Activated CD4-positive, alpha-beta T cell treated with anti-CD3 and anti-CD28 coated beads for 48 hours (primary cell): Measurements from ENCODE around the gene ITGAD.
"Not testable (repeated sequence)": the region's sequence is repeated elsewhere in the genome, so short reads cannot be mapped to it uniquely, and the experiment has no call there.

Source experiments
- DNase-seq: peaks from one replicate; pipeline ENCODE4 v3.0.0-alpha.2; 2020

ITGAD gene

DNA sequence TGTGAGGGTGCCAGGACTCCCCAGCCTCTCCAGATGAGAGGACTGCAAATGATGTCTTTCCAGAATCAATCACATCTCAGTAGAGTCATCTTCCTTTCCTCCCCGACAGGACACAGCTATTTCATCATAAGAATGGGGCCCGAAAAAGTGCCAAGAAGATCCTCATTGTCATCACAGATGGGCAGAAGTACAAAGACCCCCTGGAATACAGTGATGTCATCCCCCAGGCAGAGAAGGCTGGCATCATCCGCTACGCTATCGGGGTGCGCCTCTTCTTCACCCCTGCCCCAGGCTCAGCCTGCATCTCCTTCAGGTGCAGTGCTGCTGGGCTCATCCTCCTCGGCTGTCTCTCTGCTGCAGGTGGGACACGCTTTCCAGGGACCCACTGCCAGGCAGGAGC lies 14.3 kb downstream of the ITGAD start:
- DNase-seq = no peak

- no peak for DNase-seq
Measured at GRCh38 chr16:31409433-31409832, 16.3 kb downstream of the ITGAD start.

GRCh38 chr16:31410082-31410481 lies 16.9 kb downstream of the ITGAD start:
- no peak for DNase-seq

DNA sequence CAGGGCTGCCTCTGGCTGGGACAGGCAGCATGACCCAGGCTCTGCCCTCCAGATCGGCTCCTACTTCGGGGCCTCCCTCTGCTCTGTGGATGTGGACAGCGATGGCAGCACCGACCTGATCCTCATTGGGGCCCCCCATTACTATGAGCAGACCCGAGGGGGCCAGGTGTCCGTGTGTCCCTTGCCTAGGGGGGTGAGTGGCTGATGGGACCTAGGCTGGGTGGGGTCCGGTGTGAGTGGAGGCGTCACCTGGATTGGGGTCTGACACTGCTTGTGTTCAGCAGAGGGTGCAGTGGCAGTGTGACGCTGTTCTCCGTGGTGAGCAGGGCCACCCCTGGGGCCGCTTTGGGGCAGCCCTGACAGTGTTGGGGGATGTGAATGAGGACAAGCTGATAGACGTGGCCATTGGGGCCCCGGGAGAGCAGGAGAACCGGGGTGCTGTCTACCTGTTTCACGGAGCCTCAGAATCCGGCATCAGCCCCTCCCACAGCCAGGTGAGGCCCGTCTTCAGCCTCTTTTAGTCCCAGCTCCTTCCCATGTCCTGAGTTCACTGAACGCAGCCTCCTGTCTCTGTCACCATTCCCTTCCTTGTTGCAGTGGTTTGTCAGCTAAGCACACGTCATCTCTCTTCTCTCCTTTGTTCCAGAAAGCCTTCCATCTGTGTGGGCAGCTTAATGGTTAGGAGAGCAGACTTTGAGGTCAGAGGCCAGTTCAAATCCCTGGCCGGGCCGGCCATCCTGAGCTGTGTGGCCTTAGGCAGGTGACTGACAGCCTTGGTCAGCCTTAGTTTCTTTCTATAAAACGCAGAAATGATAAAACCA lies 18.1 kb downstream of the ITGAD start:
- no peak for DNase-seq

- DNase-seq = no peak
Measured at GRCh38 chr16:31412750-31413149, 19.6 kb downstream of the ITGAD start.

DNA sequence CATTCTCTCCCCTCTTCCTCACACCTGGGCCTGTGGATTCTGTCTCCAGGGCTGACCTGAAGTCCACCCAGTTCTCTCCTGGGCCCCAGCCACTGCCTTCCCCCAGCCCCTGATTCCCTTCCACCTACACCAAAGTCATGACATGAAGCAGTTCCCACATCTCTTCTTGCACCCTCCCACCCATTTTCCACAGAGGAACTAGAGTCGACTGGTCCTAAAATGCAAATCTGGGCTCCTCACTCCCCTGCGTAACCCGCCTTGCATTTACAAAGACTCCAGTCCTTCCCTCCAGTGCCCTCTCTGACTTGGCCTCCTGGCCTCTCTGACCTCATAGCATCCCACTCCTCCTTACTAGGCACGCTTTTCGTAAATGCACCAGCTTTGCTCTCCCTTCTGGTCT lies 20.2 kb downstream of the ITGAD start:
- no peak for DNase-seq

DNA sequence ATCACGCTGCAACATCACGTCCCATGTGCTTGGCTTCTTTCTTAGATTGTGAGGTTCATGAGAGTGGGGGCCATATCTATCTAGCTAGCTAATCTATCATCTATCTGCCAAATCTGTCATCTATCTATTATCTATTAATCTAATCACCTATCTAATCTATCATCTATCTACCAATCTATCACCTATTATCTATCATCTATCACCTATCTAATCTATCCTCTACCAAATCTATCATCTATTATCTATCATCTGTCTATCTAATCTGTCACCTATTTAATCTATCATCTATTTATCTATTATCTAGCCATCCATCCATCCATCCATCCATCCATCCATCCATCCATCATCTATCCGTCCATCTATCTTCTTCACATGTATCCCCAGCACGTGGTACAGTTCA lies 20.8 kb downstream of the ITGAD start:
- DNase-seq = no peak

DNA sequence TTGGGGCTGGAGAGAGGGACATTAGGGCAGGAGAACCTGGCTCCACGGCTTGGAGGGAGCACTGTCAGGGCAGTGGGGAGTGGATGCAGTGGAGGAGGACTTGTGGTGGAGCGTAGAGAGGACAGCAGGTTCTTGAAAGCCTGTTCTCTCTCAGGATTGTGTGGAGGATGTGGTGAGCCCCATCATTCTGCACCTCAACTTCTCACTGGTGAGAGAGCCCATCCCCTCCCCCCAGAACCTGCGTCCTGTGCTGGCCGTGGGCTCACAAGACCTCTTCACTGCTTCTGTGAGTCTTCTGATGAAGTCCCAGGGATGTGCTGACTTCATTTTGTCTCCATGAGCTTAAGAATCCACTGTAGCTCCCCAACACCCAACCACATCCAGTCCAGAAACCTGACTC lies 21.6 kb downstream of the ITGAD start:
- no peak for DNase-seq

DNA sequence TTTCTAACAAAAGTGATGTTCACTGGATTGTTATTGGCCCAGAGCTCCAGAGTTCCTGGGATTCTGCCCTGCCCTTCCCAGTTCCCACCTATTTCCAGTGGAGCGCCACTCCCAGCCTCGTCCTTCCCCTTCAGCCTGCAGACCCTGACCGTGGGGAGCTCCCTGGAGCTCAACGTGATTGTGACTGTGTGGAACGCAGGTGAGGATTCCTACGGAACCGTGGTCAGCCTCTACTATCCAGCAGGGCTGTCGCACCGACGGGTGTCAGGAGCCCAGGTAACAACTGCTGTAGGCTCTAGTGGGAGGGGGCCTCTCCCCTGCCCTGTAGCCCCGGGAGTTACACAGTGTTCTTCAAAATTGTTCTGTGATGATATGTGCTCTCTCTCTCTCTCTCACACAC lies 23.2 kb downstream of the ITGAD start:
- DNase-seq = no peak

GRCh38 chr16:31417036-31417435 lies 23.9 kb downstream of the ITGAD start:
- not testable (repeated sequence) for DNase-seq

- no peak for DNase-seq
Measured at GRCh38 chr16:31417916-31418315, 24.8 kb downstream of the ITGAD start.

GRCh38 chr16:31420037-31420436 lies 26.9 kb downstream of the ITGAD start:
- no peak for DNase-seq

DNA sequence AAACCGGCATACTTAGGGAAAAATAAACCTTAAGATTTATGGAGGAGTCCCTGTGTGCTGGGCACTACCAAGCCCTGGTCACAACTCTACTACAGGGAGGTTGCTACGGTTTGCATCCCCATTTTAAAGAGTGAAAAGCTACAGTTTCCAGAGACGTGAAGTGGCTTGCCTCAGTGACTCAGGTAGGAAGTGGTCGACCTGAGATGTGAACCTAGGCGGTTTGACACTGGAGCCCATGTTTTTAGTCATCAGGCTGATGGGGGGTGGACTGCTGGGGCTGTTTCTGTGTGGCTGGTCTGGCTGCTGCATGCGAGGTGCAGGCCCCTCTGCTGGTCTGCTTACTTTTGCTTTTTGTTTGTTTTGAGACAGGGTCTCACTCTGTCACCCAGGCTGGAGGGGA lies 28.5 kb downstream of the ITGAD start:
- peak; percentile 77 for DNase-seq

- no peak for DNase-seq
Measured at GRCh38 chr16:31423241-31423640, 30.1 kb downstream of the ITGAD start.

DNA sequence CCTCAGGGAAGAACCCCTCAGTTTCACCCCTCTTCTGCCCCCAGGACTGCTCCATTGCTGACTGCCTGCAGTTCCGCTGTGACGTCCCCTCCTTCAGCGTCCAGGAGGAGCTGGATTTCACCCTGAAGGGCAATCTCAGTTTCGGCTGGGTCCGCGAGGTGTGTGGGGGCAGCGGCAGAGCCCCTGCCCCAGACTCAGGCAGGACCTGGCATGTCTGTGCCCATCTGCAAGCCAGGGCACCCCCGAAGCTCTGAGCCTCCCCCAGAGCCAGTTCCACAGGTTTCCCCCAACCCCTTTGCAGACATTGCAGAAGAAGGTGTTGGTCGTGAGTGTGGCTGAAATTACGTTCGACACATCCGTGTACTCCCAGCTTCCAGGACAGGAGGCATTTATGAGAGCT lies 30.7 kb downstream of the ITGAD start:
- no peak for DNase-seq

DNA sequence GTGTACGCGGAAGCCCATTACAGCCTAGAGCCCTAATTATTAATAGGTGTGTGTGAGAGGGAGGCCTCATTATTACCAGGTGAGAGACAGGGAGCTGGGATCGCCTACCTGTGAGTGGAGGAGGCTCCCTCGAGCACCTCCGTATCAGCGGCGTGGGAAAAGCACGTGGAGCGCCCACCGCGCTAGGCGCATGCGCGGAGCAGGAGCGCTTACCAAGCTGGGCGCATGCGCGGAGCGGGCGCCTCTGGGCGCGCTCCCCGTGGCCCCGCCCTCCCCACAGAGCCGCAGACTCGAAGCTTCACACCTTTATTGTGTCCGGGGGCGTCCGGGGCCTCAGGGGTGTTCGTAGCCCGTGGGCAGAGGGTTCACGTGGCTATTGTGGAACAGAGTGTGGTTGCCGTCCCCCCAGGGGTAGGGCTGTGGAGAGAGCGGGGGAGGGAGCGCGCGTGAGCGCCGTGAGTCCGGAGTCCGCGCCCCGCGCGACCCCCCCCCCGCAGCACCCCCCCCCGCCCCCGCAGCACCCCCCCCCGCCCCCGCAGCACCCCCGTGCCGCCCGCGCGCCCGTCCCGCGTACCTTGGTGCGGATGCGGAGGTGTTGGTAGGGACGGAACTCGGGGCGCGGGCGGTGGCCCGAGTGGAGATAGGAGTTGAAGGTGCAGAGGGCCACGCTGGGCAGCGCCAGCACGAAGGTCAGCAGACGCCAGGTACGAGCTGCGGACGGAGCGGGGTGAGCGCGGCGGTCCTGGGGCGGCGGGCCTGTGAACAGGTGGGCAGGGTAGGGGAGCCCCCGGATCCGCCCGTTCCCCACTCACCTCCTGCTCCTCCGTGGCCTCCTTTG lies 34.5 kb downstream of the ITGAD start:
- DNase-seq = peak; percentile 73

- no peak for DNase-seq
Measured at GRCh38 chr16:31428279-31428597, 35.1 kb downstream of the ITGAD start, which contains the start of gene COX6A2. TSS of gene COX6A2 (minus strand) at chr16:31428360. CDS start at chr16:31428325, 35 bp downstream.

DNA sequence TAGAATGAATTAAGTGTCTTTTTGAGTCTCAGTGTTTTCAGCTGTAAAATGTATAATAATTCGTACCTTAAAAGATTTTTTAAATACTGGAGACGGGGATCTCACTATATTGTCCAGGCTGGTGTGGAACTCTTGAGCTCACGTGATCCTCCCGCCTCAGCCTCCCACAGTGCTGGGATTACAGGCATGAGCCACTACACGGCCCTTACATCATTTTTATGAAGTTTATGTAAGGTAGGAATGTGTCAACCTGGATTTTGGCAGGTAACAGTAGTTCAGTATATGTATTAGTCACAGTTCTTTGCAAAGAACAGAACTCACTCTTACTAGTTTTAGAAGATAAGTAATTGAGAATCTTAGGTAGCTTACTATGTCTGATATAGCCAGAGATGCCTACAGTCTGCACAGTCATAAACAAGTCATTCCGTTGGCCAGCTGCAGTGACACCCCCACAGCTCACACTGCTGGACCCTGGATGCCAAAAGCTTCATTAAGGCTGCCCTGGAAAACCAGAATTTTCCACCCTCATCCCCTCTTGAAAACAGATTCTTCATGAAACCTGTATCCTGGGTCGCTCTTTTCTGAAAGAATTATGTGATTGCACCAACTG lies 35.6 kb downstream of the ITGAD start:
- no peak for DNase-seq

- no peak for DNase-seq
Measured at GRCh38 chr16:31429314-31429713, 36.2 kb downstream of the ITGAD start.

- DNase-seq = no peak
Measured at GRCh38 chr16:31429796-31430195, 36.7 kb downstream of the ITGAD start.

DNA sequence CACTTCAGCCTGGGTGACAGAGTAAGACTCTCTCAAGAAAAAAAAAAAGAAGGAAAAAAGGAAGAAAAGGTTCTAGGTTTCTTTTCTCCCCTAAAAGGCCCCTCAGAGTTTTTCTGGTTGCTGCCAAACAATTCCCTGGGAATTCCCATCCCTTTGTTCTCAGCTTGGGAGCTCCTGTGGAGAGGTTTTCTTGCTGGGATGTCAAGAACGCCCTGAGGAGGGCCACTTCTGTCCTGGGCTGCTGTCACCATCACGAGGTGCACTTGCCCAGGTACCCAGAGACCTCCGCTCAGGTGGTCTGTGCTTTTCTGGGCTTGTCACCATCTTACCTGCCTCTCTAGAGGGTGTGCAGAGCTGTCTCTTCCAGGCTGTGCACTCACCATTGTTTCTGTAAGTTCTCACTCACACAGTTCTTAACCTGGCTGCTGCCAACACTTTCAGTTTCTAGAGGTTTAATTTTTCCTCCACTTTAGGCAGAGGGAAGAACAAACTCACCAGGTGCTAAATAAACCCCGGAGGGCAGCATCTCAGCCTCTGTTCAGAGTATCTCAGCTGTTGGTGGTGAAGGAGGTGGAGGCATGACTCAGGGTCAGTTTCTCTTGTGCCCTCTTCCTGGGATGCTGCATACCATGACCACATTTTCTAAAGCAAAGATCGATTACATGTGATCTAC lies 37.4 kb downstream of the ITGAD start:
- DNase-seq = no peak

DNA sequence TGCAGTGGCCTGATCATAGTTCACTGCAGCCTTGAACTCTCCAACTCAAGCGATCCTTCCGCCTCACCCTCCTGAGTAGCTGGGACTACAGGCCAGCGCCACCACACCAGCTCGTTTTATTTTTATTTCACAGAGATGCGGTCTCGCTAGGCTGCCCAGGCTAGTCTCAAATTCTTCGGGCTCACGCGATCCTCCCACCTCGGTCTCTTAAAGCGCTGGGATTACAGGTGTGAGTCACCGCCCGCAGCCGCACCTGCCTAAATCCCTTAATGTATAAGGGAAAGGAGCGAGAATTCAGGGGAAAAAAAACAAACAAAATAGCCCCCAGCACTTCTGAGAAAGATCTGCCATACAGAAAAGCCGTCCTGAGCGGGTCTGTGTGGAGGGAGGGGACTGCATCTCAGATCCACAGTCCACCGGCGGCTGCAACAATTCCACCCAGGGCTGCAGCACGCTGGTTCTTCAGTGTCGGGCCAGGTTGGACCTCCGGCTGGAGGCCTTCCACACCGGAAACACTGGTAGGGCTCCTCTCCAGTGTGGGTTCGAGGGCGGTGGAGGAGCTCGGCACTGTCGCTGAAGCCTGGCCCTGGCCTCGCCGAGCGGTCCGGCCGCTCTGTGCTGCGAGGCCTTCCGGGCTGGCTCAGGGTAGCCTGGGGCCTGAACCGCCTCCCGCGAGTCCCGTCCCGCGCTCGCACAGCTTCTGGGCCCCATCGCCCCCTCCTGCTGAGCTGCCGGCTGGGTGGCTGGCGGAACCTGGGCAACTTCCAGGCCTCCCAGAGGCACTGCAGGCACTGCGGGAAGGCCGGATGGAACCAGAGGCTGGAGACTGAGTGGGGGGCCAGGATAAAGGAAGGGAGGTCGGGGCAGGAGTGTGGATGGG lies 42.4 kb downstream of the ITGAD start:
- DNase-seq = no peak
